ENCODE data around the gene VSNL1.

Gene VSNL1

DNA sequence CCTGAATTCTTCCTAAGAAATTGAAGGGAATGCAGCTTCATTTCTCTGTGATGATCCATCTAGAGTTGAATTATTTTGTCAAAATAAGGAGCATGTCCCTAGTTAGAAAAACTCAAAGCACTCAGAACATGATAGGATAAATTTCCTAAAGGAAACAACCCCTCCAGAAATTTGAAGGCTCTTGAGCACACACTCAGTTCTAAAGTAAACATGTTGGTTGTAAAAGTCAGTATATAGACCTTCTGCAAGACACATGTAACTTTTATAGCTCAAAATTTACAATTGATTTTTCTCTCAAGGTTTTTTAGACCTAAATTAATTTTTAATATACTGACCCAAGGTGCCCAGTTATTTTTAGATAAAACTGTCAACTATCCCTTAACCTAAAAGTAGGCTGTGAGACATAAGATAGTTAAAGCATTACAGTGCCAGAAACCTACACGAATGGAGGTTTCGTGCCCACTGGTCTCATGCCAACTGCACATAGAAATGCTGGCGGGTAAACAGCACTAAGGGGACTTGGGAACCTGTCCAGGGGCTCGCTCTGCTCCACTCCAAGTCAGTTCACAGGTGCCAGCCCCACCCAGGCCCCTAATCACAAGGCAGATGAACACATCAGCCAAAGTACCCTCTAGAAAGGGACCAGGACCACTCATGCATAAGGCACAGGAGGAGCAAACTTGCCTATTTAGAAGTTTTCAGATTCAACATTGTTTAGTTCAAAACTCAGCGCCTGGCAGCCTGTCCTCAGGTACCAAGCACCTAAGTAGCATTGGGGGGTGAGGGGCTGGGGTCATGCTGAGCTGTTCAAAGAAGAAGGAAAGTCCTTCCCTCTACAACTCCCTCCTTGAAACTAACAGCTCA is 106.6 kb downstream of the VSNL1 start:
- DNase-seq: no peak

DNA sequence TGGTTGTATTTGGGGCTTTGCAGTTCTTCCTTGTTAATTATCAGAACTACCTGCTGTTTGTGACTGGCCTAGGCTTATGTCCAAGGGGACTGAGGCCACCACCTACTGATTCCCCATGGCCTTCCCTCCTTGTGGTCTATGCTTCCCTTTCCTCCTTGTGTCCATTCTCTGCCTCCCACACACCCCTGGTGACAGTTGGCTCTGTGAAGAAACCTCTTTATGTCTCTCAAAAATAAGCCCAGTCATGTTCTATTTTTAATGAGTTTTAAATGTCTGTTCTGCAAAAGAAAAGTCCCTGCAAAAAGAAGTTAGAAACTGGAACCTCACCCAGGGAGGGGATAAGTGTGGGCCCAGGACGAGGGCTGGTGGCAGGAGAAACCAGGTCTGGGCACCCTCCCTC is 108.1 kb downstream of the VSNL1 start:
- no peak for DNase-seq

DNA sequence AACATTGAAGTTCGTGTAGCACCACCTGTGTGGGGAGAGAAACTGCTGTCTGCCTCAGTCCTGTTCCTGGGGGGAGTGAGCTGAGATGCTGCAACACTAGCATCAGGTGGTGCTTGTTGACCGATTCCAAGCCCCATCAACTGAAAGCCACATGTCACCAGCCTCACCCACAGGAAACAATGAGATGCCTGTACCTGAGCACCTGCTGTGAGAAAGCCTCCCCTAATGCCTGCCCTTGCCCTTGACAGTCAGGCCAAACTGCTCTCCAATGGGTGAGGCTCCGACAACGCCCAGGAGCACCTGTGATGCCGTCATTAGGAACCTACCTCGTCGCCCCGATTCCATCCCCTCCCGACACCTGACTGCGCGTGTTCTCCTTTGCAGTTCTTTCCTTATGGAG is 108.5 kb downstream of the VSNL1 start:
- DNase-seq: no peak

DNA sequence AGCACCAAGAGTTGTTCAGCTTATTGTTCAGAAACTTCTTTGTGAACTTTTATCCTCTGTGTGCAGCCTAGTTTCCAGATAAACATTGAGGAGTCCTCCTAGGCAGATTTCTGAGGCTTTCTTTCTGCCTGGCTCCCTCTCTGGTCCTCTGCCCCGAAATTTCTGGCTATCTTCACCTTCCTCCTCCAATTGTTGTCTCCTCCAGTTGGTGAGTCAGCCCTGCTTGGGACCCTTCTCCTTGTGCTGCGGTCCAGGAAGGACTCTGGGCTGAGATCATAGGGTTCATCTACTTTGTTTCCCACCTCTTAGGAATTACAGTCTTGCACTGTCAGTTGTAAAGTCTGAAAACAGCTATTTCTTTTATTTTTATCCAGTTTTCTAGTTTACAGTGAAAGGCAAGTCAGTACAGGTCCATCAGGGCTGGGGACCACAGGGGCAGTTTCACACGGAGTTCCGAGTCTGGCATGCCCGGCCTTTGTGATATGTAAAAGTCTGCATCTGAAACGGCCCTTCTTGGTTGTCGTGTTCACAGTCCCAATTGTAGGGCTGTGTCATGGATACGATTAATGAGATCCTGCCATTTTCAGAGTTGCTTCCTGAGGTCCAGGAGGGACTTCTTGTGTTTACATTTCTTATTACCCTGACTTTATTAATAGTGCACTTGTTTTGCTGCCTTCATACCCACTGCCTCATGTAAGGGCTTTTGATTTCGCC is 112.3 kb downstream of the VSNL1 start:
- no peak for DNase-seq

DNA sequence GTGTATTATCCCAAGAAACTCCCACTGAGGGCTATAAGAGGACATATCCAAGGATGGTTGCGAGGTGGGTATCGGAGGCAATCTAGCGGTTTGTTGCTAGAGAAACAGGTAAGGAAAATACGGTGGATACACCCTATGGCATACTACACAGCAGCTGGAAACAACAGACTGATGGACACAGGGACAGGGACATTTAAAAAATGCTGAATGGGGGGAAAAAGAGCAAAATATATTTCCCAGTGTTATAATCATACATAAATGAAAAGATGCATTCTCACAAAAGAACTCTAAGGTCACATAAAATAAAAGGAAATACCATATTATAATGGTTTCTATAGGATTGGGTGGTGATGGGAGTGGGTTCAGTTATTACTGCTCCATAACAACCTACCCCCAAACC is 117.3 kb downstream of the VSNL1 start:
- no peak for DNase-seq

DNA sequence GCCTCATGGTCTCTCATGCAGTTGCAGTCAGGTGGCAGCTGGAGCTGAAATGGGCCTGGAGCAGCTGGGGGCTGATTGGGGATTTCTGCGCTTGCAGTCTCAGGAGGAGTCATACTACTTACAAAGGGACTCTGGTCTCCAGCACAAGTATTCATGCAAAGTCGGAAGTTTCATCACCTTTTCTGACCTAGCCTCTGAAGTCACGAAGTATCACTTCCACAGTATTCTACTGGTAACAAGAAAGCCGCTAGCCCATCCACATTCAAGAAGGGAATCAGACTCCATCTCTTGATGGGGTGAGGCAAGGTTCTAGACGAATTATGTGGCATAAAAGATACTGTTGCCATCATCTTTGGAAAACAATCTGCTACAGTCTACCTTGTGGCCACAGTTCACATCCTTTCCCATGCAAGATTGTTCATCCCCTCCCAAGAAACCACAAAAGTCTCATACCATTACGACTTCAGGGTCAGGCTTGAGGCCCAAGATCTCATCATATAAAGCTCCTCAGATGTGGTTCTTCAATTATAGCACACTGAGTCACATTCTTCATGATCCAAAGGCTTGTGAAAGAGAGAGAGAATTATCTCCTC is 117.9 kb downstream of the VSNL1 start:
- peak; percentile 59 for DNase-seq

DNA sequence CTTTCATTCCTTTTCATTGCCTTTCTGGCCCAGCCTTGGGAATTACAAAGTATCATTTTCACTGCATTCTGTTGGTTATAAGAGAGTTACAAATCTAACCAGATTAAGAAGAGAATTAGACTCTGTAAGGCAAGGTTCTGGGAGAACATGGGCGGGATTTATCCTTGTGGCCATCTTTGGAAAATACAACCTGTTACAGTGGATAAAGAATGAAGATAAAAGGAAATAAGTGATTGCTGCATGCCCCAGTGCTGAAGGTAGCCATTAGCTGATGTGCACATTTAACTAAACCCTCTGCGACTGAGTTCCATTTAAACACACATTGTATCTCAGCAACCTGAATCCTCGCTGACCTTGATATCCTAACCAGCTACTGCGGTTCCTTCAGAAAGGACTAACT is 119.7 kb downstream of the VSNL1 start:
- DNase-seq: no peak

DNA sequence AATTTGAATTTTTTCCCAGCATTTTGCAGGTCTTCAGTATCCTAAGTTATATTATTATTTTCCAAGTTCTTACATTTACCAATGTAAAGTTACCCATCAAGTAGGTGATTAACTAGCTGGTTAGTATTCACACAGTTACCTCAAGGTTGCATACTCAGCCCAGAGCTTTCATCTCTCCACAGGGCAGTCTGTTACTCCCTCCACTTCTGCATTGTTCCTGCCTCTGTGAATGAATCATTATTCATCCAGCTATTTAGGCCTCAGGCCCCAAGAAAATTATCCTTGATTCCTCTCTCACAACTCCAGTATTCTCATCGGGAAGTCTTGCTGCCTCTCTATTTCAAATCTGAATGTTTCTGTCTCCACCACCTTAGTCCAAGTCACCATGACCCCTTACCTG is 121.0 kb downstream of the VSNL1 start:
- no peak for DNase-seq

DNA sequence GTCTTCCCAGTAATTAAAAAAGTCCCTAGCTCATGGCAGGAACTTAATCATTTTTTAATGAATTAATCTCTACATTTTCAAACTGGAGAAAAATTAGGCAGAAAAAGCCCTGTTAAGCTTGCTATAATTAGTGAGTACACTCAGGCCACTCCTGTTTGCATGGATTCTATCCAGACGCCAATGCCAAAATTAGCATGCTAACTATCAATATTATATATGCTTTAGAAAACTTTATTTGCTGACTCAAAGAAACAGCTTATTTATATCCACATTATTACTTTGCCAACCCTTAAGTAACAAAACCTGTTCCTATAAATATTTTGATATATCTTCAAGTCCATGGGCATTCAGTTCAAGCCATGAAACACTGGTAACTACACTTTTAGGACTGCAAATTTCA is 122.2 kb downstream of the VSNL1 start:
- DNase-seq: no peak

DNA sequence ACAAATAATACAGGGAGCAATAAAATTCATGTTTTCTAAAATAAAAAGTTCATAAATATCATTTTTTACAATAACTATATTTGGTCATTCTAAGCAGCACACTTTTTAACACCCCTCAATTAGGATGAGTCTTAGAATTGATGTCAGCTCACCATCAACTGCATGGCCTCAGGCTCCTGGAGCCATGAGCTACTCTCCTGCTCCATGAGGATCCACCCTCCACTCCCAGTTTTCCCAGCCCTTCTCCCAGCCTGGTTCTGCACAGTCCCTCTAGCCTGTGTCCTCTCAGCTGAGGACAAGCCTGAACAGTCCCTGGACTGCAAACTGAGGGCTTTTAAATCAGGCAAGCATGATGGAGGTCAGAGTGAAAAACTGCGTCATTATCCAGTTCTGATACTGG is 124.0 kb downstream of the VSNL1 start:
- DNase-seq: no peak

DNA sequence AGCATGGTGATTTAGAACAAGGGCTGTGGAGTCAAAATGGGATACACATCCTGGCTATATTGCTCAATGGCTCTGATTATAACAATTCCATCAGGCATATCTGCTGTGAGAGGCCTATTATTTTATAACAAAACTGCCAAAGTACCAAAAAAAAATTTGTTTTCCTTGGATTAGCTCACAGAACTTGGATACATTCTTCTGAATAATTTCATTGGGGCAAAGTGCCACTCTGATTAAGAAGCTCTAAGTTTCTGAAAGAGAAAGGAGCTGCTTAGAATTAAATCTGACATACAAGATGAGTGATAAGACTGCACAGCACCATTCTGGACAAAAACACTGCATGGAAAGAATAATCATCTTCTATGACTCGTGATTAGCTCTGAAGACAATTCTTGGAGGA is 127.4 kb downstream of the VSNL1 start:
- peak; percentile 13 for DNase-seq

DNA sequence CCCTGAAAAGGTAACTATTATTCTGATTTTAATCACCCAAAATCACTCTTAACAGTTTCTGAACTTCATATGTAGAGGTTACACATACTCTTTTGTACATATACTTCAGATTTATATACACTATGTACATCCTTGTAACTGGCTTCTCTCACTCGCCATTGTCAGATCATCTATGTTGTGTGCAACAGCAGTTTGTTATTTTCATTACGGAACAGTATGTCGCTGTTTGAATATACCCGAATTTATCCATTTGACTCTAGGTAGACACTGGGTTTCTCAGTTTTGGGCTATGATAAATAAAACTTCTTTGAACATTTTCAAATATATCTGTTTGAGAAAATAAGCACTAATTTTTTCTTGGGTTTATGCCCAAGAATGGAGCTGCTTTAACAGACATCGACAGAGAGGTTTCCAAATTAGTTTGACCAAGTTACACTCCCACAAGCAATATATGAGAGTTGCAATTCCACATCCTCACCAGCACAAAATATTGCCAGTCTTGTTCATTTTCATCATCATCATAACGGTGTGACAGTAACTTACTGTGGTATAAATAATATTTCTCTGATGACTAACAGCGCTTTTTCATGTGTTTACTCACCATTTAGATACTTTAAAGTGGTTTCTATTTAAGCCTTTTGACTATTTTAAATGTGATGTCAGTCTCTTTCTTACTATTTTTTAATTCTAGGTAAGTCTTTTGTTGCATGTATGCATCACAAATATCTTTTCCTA is 132.3 kb downstream of the VSNL1 start:
- peak; percentile 59 for DNase-seq

DNA sequence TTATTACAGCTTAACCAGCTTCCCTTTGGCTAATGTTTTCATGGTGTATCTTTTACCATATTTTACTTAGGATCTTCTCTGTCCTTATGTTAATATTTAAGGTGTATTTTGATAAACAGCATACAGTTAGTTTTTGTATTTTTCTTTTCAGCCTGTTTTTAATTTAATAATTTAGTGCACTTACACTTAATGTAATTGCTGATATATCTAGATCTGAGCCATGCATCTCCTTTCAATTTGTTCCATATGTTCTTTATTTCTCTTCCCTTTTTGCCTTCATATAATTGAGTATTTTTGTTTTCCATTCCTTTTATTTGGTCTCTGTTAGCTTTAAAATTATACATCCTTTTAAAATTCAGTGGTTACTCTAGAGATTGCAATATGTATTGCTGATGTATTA is 134.3 kb downstream of the VSNL1 start:
- DNase-seq: no peak

DNA sequence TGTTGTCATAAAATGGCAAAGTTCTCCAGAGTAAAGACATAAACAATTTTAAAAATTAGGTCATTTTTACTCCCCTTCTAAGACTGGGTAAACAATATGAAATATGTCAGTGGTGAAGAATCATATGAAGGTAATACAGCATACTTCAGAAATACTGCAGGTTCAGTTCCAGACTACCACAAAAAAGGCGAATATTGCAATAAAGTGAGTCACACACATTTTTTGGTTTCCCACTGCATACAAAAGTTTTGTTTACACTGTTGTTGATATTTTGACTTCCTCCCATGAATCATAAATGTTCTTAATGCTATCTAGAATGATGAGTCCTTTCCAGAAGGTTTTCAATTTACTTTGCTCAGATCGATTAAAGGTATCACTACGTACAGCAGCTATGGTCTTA is 139.6 kb downstream of the VSNL1 start:
- DNase-seq: no peak

DNA sequence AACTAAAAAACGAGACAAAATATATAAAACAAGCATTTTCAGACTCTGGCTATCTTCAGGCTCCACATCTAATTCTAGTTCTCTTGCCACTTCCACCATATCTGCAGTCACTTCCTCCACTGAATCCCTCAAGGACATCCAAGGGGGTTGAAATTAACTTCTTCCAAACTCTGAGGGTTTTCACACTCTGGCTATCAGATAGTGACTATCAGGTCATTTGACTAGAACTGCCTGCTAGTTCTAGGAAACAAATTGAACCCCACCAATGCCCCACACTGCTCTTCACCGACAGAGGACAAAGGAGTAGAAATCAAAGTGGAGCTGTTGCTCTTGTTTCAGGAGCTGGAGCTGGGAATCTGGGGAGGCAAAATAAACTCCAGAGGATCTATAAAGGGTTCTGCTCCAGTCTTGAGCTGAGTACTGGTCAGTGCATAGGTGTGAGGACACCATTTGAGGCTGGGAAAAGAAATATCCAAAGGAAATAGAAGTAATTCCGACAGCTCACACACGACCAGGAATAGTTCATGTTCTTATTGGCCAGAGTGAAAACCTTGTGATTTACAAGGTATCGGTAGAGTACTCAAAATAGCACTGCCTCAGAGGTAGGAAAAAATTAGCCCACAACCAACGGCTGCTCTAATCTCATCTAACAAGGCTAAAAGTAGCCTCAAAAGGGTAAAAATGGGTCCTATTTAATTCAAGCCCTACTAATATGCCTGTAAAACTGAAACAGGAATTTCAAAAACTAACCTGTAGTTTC is 141.8 kb downstream of the VSNL1 start:
- no peak for DNase-seq

DNA sequence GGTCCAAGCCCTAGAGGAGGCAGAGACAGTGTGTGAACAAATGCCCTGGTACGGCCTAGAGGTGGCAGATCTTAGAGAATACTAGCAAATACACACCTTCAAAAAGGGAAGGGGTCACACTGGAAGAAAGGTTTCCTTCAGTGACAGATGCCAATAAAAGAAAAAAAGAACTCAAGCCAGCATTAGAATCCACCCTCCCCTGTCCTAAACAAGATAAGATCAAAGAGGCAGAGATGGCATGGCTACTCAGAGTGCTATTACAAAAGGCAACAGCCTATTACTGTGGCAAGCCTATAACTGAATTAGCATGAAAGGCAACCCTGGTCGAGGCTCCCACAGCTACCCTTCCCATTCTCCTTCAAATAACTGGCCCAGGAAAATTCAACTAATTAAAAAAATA is 143.5 kb downstream of the VSNL1 start:
- DNase-seq: no peak

DNA sequence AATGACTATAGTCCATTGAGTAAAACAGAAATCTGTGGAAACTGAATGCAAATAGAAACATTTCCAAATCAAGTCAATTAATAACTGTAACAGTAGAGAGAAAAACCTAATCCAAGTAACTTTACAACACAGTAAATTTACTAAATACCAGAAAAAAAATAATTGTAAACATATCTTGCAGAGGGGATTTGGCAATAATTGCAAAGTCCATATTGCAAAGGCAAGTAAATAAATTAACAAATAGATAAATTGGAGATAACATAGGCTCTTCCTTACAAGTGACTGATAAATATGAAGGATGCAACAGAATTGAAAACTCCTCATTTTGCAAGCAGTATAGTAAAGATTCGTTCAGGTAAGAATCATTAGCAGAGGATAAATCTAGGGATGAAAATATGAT is 148.1 kb downstream of the VSNL1 start:
- no peak for DNase-seq

DNA sequence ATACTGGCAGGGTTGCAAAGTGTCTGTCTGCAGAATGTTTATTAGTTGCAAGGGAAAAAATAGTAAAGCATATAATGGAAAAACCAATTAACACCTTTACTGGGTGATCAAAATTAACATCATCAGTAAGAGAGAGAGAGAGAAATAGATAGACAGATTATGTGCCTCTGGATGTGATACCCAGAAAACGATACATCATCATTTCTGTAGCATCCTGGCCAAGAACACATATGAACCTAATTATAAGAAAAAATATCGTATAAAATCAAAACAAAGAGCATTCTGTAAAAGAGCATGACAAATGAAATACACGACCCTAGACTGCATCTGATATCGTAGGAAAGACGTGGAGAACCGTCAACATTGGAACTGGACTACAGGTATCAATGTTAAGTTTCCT is 148.5 kb downstream of the VSNL1 start:
- no peak for DNase-seq

DNA sequence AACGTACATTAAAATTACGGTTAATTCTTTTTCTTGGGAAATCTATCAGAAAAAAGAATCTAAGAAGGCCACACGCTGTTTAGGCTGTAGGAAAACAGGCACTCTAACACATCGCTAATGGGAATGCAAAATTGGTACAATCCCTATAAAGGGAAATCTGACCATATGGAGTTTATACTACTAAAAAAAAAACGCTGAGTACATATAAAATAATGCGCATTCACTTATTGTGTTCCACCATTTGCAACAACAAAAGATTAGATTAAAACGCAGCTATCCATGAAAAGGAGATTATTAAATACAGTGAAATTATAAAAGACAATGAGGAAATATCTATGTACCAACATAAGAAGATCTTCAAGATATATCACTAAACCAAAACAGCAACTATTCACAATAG is 150.3 kb downstream of the VSNL1 start:
- no peak for DNase-seq
